ENCODE measurements around the gene ARHGDIG.
"Not testable (repeated sequence)": the region's sequence is repeated elsewhere in the genome, so short reads cannot be mapped to it uniquely, and the experiment has no call there.

Gene ARHGDIG

DNA sequence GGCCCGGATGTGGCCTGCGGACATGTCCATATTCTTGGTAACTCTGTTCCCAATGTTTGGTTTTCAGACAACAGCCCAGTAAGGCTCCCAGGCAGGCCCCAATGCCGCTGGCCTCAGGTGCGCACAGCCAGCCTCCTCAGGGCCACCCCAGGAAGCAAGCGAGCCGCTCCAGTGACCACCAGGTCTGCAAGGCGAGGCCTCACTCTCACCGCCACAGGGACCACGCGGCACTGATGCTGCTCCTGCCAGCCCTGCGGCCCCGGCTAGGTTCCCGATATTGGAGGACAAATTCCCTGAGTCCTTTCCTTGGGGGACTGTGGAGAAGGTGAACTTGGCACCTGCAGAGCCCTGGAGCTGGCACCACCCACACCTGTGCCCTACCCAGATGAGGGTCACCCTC lies 21.6 kb downstream of the ARHGDIG start:
- no peak for DNase-seq

DNA sequence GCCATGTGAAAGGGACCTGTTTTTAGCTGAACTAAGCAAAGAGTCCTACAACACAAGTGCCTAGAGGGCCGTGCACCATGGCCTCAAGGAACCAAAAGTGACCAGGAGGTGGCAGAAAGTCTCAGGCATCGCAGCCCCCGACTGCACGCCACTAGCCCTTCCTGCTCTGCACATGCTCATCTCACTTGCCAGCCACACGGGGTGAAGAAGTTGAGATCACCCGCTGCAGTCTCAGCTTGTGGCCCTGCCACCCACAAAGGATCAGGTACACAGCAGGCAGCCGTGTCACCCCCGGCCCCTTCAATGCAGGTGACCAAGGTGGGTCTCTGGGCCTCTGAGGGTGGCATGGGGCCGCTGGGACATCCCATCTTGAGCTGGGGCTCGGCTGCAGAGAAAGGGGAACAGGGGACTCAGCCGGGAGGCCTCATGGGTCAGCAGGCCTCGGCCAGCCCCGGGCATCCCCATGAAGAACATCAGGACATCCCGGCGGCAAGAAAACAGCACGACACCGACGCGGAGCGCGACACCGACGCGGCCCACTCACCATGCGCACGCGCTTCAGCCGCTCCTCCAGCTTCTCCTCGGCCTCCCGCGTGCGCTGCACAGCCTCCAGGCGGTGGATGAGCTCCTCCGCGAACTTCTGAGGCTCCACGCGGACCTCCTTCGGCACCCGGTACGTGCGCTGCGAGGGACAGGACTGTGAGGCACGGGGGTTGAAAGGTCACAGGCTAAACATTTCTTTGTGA lies 23.5 kb downstream of the ARHGDIG start:
- no peak for DNase-seq

DNA sequence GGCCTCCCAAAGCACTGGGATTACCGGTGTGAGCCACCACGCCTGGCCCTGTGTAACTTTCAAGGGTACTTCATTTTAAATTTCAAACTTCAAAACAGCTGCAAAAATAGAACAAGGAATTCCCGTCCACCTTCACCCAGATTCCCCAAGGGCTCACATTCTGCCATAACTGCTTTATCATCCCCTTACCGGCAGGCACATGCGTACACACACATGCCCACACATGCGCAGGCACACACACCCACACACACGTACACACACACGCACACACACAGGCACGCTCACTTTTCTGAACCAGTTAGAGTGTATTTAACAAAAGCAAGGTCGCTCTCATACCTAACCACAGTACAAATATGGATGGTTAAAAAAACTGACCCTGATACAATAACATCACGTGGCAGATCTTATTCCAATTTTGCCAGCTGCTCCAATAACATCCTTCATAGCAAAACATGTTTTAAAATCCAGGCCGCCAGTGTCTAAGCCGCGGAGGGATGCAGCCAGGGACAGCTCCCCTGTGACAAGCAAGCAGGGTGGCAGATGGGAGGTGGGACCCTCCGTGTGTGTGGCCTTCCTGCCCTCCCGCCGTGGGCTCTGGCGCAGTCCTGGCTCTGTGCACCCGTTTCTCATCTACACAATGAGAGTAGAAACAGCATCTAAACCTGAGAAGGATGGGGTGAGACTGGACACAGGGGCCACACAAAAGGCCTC lies 25.7 kb downstream of the ARHGDIG start:
- DNase-seq = no peak

DNA sequence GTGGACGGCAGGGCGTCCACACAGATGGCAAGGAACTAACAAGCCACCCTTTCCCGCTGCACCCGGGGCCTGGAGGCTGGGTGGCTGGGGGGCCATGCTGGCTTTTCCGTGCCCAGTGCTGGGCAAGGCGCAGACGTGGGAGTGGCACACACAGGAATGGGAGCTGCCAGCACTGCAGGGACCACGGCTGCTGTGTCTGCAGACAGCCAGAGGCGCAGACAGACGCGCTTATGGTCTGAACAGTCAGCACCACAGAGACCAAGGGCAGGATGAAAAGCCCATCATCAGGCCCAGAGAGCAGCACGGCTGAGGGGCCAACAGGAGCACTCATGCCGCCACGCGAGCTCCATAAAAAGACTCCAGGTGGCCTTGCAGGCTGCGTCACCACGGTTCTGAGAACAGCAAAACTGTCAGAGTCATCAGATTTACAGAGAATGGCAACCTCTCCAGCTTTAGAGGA lies 26.6 kb downstream of the ARHGDIG start:
- DNase-seq = no peak

DNA sequence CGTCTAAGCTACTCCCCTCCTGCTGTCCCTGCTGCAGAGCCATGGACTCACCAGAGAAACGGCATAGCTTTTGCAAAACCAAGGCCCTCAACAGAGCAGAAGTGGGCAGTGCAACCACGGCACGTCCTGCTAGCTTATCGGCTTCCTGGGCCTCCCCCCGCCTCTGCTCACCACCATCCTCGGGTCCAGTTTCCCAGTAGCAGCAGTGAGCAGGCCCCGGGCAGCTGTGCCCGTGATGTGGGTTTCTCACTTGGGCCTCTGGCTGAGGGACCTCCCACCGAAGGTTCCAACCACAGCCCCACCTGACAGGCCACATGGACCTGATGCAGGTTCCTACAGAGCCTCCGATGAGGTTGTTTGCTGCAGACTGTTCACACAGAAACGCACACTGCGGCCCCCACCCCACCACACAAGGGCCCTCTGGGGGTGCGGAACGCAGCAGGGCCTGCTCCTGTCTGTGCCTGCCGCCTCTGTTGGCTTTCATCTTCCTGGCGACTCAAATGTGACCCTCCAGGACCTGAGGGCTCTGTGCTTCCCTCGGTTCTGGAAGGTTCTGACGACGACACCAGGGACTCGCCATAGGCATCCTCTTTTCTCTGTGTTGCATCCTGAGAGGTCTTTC lies 27.4 kb downstream of the ARHGDIG start:
- no peak for DNase-seq

DNA sequence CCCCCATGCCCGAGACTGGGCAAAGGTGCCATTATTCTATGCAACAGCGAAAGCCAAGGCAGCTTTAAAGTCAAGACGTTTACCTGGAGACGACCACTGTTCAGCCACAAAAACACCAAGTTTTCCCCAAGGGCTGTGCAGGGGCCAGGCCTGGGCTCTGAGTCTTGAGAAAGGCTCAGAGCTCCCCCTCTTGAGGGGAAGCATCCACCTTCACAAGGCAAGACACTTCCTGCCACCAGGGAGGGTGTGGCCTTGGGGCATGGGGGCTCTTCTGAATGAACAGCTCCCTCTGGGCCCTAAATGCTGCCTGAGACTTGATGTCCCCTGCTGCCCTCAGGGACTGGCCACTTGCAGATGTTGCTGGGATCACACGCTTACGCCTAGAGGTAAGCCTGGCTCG lies 29.1 kb downstream of the ARHGDIG start:
- DNase-seq = no peak

DNA sequence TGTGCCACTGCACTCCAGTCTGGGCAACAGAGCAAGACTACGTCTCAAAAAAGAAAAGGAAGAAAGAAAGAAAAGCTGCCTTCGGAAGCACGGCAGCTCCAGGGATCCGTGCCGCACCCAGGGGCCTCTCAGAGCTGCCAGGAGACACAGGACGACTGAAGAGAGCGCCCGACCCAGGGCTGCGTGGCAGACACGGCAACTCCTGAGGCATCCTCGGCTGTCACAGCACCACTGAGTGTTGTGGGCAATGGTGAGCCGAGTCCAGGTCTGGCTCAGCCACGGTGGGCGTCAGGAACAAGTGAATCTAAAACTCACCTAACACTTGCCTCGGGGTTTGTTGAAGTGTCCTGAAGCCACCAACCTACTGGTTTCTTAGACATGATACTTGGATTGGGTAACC lies 31.3 kb downstream of the ARHGDIG start:
- DNase-seq = no peak

DNA sequence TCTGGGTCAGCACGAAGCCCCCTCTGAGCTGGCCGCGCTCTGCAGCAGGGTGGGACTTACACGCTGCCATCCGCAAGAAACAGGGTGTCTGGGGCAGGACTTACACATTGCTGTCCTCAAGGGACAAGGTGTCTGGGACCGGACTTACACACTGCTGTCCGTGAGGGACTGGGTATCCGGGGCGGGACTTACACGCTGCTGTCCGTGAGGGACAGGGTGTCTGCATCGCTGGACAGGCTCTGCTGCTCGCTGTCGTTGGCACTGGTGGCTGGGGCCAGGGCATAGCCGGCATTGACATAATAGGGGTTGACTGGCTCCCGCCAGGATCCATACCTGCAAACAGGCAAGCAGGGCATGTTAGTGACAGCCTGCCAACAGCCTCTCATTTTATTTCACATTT lies 34.0 kb downstream of the ARHGDIG start:
- no peak for DNase-seq

DNA sequence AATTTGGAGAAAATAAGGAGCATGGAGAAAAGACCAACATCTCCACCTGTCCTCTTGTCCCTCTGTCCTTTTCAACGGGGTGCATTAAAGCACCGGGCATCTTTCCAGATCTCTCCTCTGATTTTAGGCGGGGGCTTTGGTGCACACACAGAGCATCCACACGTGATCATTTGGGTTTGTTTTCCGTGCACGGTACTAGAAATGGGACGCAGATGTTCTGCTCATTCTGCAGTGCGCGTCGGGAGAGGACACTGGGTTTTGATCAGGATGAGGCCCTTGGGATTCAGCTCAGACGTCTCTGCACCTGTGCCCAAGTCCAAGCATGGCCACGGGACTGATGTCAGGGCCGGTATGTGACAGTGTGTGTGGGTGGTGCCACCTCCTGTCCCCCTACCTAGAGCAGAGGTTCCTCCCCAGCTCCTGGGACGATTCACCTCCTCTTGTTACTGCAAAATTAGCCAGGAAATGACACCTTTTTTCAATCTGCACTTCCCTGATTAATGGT lies 34.5 kb downstream of the ARHGDIG start:
- no peak for DNase-seq

DNA sequence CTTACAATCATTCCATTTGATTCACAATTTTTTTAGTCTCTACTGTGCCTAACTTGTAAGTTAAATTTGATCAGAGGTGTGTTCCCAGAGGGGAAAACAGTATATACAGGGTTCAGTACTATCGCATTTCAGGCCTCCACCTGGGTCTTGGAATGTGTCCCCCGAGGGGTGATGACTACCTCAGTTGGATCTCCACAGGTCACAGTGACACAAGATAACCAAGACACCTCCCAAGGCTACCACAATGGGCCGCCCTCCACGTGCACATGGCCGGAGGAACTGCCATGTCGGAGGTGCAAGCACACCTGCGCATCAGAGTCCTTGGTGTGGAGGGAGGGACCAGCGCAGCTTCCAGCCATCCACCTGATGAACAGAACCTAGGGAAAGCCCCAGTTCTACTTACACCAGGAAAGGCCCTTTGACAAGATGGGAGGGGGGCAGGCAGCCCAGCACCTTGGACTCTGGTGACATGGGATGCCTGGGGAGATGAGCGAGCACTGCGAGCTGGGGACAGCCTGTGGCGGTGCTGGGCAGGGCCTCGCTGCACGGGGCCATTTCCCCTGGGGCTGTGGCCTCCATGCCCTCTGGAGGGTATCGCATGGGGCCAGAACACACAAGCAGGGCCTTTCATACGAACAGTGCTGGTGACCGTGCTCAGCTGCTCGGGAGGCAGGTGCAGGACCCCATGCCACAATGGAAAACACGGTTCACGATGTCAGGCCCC lies 36.5 kb downstream of the ARHGDIG start:
- DNase-seq = no peak

DNA sequence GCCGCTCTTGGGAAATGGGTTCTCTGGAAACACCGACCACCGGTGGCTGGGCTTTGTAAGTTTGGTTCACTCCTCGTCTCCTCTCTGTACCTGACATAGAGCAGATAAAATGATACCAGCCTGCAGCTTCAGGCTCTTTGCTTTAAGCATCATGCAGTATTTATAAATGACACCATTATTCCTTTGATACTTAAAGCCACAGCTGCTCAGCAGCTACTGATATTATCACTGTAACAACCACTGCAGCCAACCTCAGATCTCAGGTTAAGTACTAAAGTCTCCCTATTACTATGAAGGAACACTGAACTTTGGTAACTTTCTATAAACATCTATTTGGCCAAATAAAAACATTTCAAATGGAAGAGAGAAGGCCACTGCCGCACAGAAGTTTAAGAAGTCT lies 37.2 kb downstream of the ARHGDIG start:
- no peak for DNase-seq

DNA sequence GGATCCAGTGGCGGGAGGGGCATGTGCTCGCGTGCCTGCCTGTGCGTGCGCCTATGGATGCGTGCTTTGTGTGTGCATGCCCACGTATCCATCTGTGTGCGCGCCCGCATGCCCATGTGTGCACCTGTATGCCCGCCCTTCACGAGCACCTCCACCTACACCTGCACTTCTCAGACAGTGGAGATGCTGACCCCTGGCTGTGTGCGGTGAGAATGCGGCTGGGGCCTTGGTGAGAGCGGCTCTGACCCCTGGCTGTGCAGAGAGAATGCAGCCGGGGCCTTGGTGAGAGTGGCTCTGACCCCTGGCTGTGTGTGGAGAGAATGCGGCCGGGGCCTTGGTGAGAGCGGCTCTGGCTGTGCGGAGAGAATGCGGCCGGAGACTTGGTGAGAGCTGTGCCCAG lies 38.2 kb downstream of the ARHGDIG start:
- DNase-seq = no peak

DNA sequence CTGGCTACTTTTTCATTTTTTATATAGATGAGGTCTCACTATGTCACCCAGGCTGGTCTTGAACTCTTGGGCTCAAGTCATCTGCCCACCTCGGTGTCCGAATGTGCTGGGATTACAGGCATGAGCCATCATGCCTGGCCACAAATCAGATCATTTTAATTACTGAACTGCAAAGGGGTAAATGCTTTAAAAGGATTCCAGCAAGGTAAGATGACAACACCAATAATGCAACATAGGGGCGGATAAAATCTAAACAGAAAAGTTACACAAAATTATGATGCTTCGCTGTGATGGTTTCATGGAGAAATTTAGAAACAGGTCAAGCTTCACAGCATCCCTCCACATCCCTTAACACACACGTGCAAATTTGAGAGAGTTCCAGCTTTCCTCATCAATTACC lies 39.8 kb downstream of the ARHGDIG start:
- DNase-seq = no peak

DNA sequence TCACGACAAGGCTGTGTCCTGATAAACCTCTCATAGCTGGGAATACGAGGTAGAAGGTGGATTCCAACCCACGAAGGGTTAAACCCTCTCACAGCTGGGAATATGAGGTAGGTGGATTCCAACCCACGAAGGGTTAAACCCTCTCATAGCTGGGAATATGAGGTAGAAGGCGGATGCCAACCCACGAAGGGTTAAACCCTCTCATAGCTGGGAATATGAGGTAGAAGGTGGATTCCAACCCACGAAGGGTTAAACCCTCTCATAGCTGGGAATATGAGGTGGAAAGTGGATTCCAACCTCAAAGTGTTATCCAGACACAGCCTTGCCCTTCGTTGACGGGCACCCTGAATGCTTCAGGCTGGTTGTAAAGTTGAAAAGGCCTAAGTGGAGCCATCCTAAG lies 41.1 kb downstream of the ARHGDIG start:
- no peak for DNase-seq

DNA sequence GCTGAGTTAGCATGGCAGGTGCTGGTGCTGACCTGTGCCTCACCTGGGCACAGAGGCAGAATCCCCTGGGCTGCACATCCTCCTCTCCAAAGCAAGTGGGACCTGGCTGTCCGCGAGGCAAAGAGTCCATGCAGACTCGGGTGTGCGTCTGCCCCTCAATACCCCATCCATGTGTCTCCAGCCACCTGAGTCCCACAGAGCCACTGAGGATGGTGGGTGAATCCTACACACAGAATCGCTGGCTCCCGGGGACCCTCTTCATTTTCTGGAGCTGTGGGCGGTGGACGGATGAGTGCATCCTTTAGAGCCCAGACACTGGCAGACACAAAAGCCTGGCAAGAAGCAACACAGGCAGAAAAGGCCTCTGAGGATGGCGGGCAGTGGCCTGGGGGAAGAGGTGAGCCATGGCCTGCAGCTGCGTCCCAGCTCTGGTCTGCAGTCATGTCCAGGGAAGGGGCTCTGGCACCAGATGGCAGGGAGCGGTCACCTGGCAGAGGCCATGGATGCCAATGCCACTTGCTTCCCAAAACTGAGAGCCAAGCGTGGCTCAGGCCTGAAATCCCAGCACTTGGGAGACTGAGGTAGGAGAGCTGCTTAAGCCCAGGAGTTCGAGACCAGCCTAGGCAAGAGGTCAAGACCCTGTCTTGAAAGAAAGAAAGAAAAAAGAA lies 42.2 kb downstream of the ARHGDIG start:
- DNase-seq = no peak

DNA sequence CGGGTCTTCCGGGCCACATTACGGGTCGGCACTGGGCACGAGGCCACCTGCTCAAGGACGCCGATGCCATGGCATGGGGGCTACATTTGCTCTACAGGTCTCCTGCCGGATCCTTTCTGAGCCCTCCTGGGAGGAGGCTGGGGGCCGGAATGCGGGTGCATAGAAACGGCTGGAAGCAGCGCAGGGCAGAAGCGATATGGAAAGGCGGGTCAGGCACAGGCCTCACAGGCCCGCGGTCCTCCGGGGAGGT lies 43.7 kb downstream of the ARHGDIG start:
- DNase-seq = no peak

DNA sequence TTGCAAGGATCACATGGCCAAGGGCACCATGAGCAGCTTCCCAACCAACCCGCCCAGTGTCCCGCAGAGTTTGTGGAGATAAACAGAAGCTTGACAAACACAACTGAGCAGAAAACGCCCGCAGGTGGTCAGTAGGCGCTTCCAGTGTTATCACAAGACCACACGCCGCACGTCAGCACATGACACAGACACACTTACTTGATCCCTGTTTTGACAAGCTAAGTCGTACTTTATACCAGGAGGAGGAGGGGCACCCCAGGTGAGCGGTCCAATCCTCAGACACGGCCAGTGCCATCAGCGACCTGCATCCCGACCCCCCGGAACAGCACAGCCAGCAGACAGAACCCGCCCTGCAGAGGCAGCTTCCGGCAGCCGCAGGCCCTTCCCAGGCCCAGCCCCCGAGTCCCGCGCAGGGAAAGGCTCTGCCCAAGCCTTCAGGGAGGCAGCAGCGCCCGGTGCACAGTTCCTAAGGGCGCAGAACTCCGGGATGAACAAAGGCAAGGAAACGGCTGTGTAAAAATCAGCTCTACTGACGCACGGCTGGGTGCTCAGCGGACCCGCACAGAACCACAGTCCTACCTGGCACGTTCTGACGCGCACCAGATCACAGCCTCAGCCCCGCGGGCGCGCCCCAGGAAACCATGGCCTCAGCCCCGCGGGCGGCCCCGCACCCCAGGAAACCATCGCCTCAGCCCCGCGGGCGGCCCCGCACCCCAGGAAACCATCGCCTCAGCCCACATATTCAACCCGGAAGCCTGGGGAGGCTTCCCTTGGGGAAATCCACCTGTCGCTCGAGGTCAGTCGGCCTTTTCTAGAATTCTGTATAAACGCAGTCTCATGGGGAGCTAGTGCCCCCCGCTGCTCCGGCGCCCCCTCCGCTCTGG lies 44.3 kb downstream of the ARHGDIG start:
- no peak for DNase-seq

DNA sequence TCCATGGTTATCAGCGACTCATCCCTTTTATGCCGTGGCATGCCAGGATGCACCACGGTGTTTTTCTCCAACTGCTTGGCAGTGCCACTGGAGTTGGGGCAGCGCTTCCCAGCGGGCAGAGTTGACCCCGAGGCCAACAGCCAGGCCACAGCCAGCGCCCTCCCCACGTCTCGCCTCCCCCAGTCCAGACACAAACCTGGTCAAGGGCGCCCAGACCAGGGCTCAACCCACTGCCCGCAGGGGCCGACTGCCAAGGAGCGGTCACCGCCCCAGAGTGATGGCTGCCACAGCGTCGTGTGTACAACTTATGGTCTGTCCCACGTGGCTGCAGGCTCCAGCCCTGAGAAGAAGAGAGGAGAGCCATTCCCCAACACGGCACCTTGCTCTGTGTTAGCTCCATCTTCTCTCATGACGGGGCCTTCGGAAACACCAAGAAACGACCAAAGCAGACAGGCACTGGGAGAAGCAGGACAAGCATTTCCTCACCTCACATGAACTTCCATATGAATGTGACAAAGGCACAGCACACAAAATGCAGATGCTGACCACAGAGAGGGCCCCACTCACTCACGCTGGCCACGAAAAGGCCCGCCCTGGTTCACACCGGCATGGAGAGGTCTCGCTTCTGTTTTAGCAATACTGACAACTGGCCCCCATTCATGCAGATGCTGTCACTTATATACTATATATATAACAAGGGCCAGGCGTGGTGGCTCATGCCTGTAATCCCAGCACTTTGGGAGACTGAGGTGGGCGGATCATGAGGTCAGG lies 45.2 kb downstream of the ARHGDIG start:
- no peak for DNase-seq

DNA sequence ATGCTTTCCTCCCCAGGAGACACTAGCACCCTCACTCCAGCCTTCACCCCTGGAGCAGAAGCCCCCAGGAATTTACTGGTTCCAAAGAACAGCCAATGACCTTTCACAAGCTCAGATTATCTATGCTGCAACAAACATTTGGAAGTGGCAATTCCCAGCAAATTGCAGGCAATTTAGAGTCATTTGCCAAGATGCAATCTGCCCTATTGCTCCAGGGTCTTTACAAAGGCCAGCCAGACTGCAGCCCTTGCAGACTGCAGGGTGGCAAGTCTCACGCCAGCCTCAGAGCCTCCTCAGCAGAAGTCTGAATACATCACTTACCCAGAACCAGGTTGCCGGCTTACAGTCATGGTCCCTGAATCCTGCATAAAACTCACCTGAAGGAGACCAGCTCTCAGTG lies 50.4 kb downstream of the ARHGDIG start:
- no peak for DNase-seq

DNA sequence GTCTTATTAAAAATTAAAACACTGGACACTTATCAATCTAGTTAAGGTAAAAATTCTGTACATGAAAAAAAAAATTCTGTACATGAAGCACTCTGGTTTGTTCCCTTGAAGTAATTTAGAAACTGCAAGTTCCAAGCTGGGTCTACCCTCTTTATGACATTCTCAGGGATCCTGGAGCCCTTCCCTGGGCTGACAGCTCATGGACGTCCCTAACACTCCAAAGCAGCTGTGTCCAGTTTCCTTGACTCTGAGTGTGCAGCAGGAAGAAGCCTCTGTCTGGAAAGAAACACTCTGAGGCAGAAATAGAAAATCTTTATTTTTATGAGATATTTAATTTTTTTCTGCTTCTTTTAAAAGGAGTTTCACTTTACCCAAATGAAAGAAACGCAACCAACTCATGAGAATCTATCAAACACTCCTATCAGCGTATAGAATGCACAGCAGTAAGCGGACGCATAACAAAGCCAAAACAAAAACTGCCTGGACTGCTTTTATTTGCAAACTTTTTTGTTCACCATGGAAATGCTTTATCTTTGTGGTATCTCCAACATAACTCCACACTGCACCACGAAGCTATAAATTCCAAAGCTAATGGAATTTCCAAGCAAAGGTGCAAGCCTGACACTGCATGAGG lies 50.9 kb downstream of the ARHGDIG start:
- DNase-seq = not testable (repeated sequence)

All from SHP77 treated with DMSO at 0.1 percent for 48 hours (cell line).